ENCODE results near the gene EPHB1. TPM values are rescaled to one million over a fixed set of nuclear protein-coding genes. Genes with fewer than 3 reads are reported as not detected.
A peak's percentile ranks its signal among the peaks of the same experiment; 100 is the strongest.

The EPHB1 gene
- total RNA-seq = 1 to 10 TPM; 2.3 to 5.6 (median 4.6) TPM

GRCh38 chr3:134794950-134795745 lies at the start of gene EPHB1:
EPHB1 (plus strand) TSS chr3:134795260.
- Histone ChIP-seq H3K27ac (no peak within 1 kb of the TSS), H3K27me3 (no peaks in the 10 kb centered on the region), H3K9me3 (no peaks in the 10 kb centered on the region), H3K4me1 (peaks cover 5 to 23% of the 10 kb centered on the region in 2 donors), H3K36me3 (no peaks in the 10 kb centered on the region), H3K4me3 (replicated peaks in 1 of 3) (peak within 1 kb of the TSS; percentile 37 to 68 (median 38))
- DNase-seq = peak; percentile 92 to 94
- intact Hi-C loops (cut with DNase I) = loop anchor here (2.0 to 10.0 kb wide), 2 partner anchors 708 to 1100 kb away; no protein-coding TSS in a partner anchor
- TF ChIP-seq POLR2A (IDR thresholded peaks at IDR 0.05) = peak in 1 of 2 donors; percentile 91
- TF ChIP-seq, protein P1, sequence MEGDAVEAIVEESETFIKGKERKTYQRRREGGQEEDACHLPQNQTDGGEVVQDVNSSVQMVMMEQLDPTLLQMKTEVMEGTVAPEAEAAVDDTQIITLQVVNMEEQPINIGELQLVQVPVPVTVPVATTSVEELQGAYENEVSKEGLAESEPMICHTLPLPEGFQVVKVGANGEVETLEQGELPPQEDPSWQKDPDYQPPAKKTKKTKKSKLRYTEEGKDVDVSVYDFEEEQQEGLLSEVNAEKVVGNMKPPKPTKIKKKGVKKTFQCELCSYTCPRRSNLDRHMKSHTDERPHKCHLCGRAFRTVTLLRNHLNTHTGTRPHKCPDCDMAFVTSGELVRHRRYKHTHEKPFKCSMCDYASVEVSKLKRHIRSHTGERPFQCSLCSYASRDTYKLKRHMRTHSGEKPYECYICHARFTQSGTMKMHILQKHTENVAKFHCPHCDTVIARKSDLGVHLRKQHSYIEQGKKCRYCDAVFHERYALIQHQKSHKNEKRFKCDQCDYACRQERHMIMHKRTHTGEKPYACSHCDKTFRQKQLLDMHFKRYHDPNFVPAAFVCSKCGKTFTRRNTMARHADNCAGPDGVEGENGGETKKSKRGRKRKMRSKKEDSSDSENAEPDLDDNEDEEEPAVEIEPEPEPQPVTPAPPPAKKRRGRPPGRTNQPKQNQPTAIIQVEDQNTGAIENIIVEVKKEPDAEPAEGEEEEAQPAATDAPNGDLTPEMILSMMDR (IDR thresholded peaks at IDR 0.05) = peak; percentile 68 to 97 (median 94)
- 0% methylated on average over 41 to 58 of the region's 70 CpGs for WGBS, 2 donors

- no peaks in the 10 kb centered on the region for H3K27me3 ChIP-seq
- no peak overlapping the region for H3K27ac ChIP-seq
- no peaks in the 10 kb centered on the region for H3K4me1 ChIP-seq
- intact Hi-C loops (cut with DNase I) = no loop called here
- no peak for DNase-seq
- WGBS, 2 donors = 87 to 88% methylated on average over 1 of the region's 1 CpG
- H3K36me3 ChIP-seq = no peaks in the 10 kb centered on the region
- H3K9me3 ChIP-seq = no peaks in the 10 kb centered on the region
- H3K4me3 ChIP-seq (replicated peaks in 1 of 3) = no peak overlapping the region
- TF ChIP-seq POLR2A (IDR thresholded peaks at IDR 0.05) = no peak
- TF ChIP-seq, protein P1 (IDR thresholded peaks at IDR 0.05) = no peak
These were observed 46.4 kb upstream of the EPHB1 start for GRCh38 chr3:134748698-134749097.

DNA sequence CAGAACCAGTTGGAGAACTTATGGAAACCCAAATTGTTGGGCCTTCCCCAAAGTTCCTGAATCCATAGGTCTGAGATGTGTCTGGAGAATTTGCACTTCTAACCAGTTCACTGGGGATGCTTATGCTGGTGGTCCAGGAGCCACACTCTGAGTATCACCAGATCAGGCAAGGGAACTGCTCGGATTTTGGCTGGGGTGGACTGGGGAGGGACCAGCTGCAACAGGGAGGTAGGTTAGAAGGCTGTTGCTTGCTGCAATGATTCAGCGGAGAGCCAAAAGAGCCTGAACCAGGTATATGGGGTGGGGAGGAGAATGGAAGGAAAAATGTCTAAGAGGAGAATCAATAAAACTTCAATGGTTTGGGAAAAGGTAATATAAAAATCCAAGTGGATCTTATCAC lies 45.9 kb upstream of the EPHB1 start:
- 94 to 96% methylated on average over 2 of the region's 2 CpGs for WGBS, 2 donors
- Histone ChIP-seq H3K9me3 (no peaks in the 10 kb centered on the region), H3K27ac (no peak overlapping the region), H3K4me3 (replicated peaks in 1 of 3) (no peak overlapping the region), H3K4me1 (no peaks in the 10 kb centered on the region), H3K27me3 (no peaks in the 10 kb centered on the region), H3K36me3 (no peaks in the 10 kb centered on the region)
- no peak for TF ChIP-seq POLR2A (IDR thresholded peaks at IDR 0.05)
- TF ChIP-seq, protein P1 (IDR thresholded peaks at IDR 0.05) = no peak
- no peak for DNase-seq
- intact Hi-C loops (cut with DNase I) = no loop called here

GRCh38 chr3:134749802-134750553 lies 45.1 kb upstream of the EPHB1 start:
- Histone ChIP-seq H3K9me3 (no peaks in the 10 kb centered on the region), H3K27me3 (no peaks in the 10 kb centered on the region), H3K4me1 (no peaks in the 10 kb centered on the region), H3K36me3 (no peaks in the 10 kb centered on the region), H3K4me3 (replicated peaks in 1 of 3) (no peak overlapping the region), H3K27ac (no peak overlapping the region)
- intact Hi-C loops (cut with DNase I) = loop anchor here (5.0 kb wide), 1 partner anchor 148 kb away; no protein-coding TSS in a partner anchor
- TF ChIP-seq, protein P1 (IDR thresholded peaks at IDR 0.05) = no peak
- no peak for TF ChIP-seq POLR2A (IDR thresholded peaks at IDR 0.05)
- DNase-seq = no peak
- 81 to 84% methylated on average over 6 of the region's 7 CpGs for WGBS, 2 donors

Data from thyroid gland (tissue), 4 donors.